ENCODE data around the gene REST.

- TF ChIP-seq FOXM1 (IDR thresholded peaks at IDR 0.05; ENCODE audit: borderline replicate concordance, low read depth) (no peak), EP300 (IDR thresholded peaks at IDR 0.05; ENCODE audit: borderline replicate concordance) (no peak), REST (IDR thresholded peaks at IDR 0.05; ENCODE audit: low read depth) (no peak), YY1 (IDR thresholded peaks at IDR 0.05; ENCODE audit: low read depth) (no peak), EGR1 (IDR thresholded peaks at IDR 0.05) (no peak), CEBPB (IDR thresholded peaks at IDR 0.05) (no peak), NFIC (IDR thresholded peaks at IDR 0.05) (no peak), RAD21 (IDR thresholded peaks at IDR 0.05; ENCODE audit: low read depth) (no peak), MAX (IDR thresholded peaks at IDR 0.05) (no peak), TAF1 (IDR thresholded peaks at IDR 0.05; ENCODE audit: low read depth) (no peak), TCF12 (IDR thresholded peaks at IDR 0.05; ENCODE audit: low read depth) (no peak), USF1 (IDR thresholded peaks at IDR 0.05) (no peak), CREB1 (IDR thresholded peaks at IDR 0.05; ENCODE audit: low read depth) (no peak)
Observed at GRCh38 chr4:56892691-56893090, 15.0 kb upstream of the REST start.
